ENCODE results near the gene EPHA8. TPM values are rescaled to one million over a fixed set of nuclear protein-coding genes. Genes with fewer than 3 reads are reported as not detected.

EPHA8 gene
- total RNA-seq, 4 donors from 2014 or later: 0.17 TPM; not detected in 3

GRCh38 chr1:22651941-22652856 lies 88.9 kb downstream of the EPHA8 start:
- no peak for TF ChIP-seq CTCF (IDR thresholded peaks at IDR 0.05; ENCODE audit: low read depth)

DNA sequence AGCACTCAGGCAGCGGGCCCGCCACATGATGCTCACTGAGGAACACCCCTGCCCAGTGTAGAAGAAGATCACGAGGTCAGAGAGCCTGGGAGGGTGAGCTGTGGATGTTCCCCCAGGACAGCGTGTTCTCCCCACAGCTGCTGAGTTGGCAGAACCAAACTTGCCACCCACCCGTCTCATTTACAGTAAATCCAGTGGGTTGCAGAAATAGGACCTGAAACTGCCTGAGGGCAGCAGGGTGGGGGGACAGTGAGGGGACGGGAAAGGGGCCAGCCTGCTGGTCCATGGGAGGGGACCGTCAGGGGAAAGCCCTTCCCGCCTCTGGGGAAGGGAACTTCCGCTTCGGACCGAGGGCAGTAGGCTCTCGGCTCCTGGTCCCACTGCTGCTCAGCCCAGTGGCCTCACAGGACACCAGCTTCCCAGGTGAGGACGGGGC lies 89.6 kb downstream of the EPHA8 start, which contains the start of gene C1QB:
C1QB (plus strand) TSS at position 356 of the 436 bp plus-strand sequence. CDS start 6,227 bp downstream, outside the sequence.
- TF ChIP-seq CTCF (IDR thresholded peaks at IDR 0.05; ENCODE audit: low read depth): no peak

Small RNA genes within 50 kb of the gene (small RNA-seq; reads per million reads assigned to genes)
- gene MIR6127: not detected

Other genes starting within 250 kb of the EPHA8 start
- gene ZBTB40, start 111.6 kb upstream of the EPHA8 start, total RNA-seq: 10 to 100 TPM; 12.2 to 19.6 (median 15.4) TPM
- gene C1QA, start 73.1 kb downstream of the EPHA8 start, total RNA-seq: 100 to 1,000 TPM; 180 to 794 (median 365) TPM
- 100 to 1,000 TPM; 149 to 714 (median 336) TPM for gene C1QC, start 80.1 kb downstream of the EPHA8 start, total RNA-seq
- 1,000 to 10,000 TPM in 1 of 4 donors, 100 to 1,000 TPM in 3; 325 to 1,649 (median 667) TPM for gene C1QB, start 89.7 kb downstream of the EPHA8 start, total RNA-seq
- 1 to 10 TPM; 1.6 to 9.2 (median 5.1) TPM for gene EPHB2, start 147.3 kb downstream of the EPHA8 start, total RNA-seq

Measured in subcutaneous adipose tissue (tissue), 4 donors.